Sigmoid colon (tissue), 7 donors: ENCODE data around the gene RGS18. TPM values are rescaled to one million over a fixed set of nuclear protein-coding genes. Genes with fewer than 3 reads are reported as not detected.
A peak's percentile ranks its signal among the peaks of the same experiment; 100 is the strongest.

Experiments
- DNase-seq: peaks from one replicate; pipeline ENCODE4 v3.0.0-alpha.2; 2019
- H3K27ac ChIP-seq, 4 donors: fragments of 200-600 bp; sonication (generic); one replicate each; pipeline ENCODE4 v1.5.1; 2016 to 2019; ENCODE audit warnings: mild to moderate bottlenecking in 1 of 4
- H3K27me3 ChIP-seq, 3 donors: fragments of 200-600 bp; sonication (generic); one replicate each; pipeline ENCODE4 v1.5.1; 2019; ENCODE audit warnings: mild to moderate bottlenecking in 1 of 3
- H3K36me3 ChIP-seq, 4 donors: fragments of 200-600 bp; sonication (generic); one replicate each; pipeline ENCODE4 v1.5.1; 2016 to 2019
- H3K4me1 ChIP-seq, 4 donors: fragments of 200-600 bp; sonication (generic); one replicate each; pipeline ENCODE4 v1.5.1; 2017 to 2019
- H3K4me3 ChIP-seq, 4 donors: fragments of 200-600 bp; sonication (generic); one replicate each; pipeline ENCODE4 v1.5.1; 2017 to 2019; ENCODE audit warnings: mild to moderate bottlenecking in 2 of 4, moderate library complexity in 1 of 4
- H3K9me3 ChIP-seq, 4 donors: fragments of 200-600 bp in 3 of 4; sonication (generic) in 3 of 4; one replicate each; pipeline versions ENCODE4 v1.5.1 to v1.6.1; 2013 to 2019
- EP300 ChIP-seq, 4 donors: sonication (generic); formaldehyde crosslinking; IDR thresholded peaks; one replicate each; pipeline ENCODE4 v1.6.1; 2017; ENCODE audit warnings: antibody characterized with exemption in 4 of 4
- POLR2A ChIP-seq, 2 donors: fragments of 450-650 bp; IDR thresholded peaks; one replicate each; pipeline ENCODE4 v1.6.1; 2016; ENCODE audit warnings: antibody characterized with exemption in 2 of 2, mild to moderate bottlenecking in 2 of 2, moderate library complexity in 2 of 2
- POLR2AphosphoS5 ChIP-seq, 4 donors: sonication (generic); formaldehyde crosslinking; IDR thresholded peaks; one replicate each; pipeline ENCODE4 v1.6.1; 2017; ENCODE audit warnings: antibody characterized with exemption in 4 of 4
- WGBS, 2 donors: extraction: QIAGEN DNeasy Blood & Tissue Kit; methylation state at CpG; one replicate each; pipeline ENCODE4 v1.1.7; 2013; 5-methylcytosine and 5-hydroxymethylcytosine counted together
- intact Hi-C: fragments of 100-400 bp; cut with DNase I; formaldehyde crosslinking; loops from one replicate; pipeline ENCODE4 v1.15.1; 2023
- polyA plus RNA-seq, 3 donors: library from polyadenylated mRNA; stranded (reverse); fragments of 200-250 nt; gene quantifications; one replicate each; pipeline ENCODE4 v1.2.3, GENCODE V29; 2013
- total RNA-seq, 4 donors: library from RNA; depleted of rRNA; stranded (reverse); fragments of >200 nt; gene quantifications; one replicate each; pipeline ENCODE4 v1.1.0, GENCODE V29; 2016
- TF ChIP-seq, protein P1 (sequence below), 4 experiments: fragments of 450-650 bp in 3 of 4; fragments of 200-600 bp in 1 of 4; IDR thresholded peaks; one replicate each; pipeline ENCODE4 v1.5.1; 2016 to 2019; ENCODE audit warnings: antibody characterized with exemption in 4 of 4, mild to moderate bottlenecking in 3 of 4, moderate library complexity in 2 of 4
- donor health status: healthy with polysubstance abuse.
- donor health status: Bipolar disorder and iron deficiency.
- donor health status: healthy.

The RGS18 gene
- total and polyA plus RNA-seq, 7 donors: 1.8 to 5.1 (median 3.0) TPM

DNA sequence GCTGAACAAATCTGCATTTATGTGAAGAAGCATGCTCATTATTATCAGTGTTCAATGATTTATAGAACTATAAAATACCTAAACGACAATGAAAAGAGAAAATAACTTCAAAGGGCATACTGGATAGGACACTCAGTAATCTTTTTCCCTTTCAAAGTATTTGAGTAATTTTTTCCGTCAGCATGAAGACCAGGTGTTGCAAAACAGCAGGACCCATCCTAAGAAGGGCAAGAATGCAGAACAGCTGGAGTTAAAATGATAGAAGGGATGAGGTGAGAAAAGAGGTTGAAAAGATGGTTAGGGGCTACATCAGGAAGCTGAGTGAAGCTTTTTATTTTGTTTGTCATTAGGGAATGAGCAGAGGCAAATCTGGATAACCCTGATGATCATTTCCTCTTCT lies 7.1 kb upstream of the RGS18 start:
- TF ChIP-seq POLR2AphosphoS5 (IDR thresholded peaks at IDR 0.05) (no peak), POLR2A (IDR thresholded peaks at IDR 0.05) (no peak), EP300 (IDR thresholded peaks at IDR 0.05) (no peak)
- TF ChIP-seq, protein P1, sequence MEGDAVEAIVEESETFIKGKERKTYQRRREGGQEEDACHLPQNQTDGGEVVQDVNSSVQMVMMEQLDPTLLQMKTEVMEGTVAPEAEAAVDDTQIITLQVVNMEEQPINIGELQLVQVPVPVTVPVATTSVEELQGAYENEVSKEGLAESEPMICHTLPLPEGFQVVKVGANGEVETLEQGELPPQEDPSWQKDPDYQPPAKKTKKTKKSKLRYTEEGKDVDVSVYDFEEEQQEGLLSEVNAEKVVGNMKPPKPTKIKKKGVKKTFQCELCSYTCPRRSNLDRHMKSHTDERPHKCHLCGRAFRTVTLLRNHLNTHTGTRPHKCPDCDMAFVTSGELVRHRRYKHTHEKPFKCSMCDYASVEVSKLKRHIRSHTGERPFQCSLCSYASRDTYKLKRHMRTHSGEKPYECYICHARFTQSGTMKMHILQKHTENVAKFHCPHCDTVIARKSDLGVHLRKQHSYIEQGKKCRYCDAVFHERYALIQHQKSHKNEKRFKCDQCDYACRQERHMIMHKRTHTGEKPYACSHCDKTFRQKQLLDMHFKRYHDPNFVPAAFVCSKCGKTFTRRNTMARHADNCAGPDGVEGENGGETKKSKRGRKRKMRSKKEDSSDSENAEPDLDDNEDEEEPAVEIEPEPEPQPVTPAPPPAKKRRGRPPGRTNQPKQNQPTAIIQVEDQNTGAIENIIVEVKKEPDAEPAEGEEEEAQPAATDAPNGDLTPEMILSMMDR (IDR thresholded peaks at IDR 0.05): no peak
- Histone ChIP-seq H3K9me3 (no peaks in the 10 kb centered on the region), H3K36me3 (no peaks in the 10 kb centered on the region), H3K27me3 (no peaks in the 10 kb centered on the region), H3K4me1 (no peaks in the 10 kb centered on the region), H3K4me3 (no peak overlapping the region), H3K27ac (no peak overlapping the region)
- WGBS, 2 donors: 49 to 65% methylated on average over 2 of the region's 2 CpGs
- DNase-seq: no peak
- intact Hi-C loops: no loop called here

GRCh38 chr1:192153276-192153675 lies 5.0 kb upstream of the RGS18 start:
- no peak for TF ChIP-seq EP300 (IDR thresholded peaks at IDR 0.05)
- no peak for TF ChIP-seq POLR2AphosphoS5 (IDR thresholded peaks at IDR 0.05)
- TF ChIP-seq POLR2A (IDR thresholded peaks at IDR 0.05): no peak
- TF ChIP-seq, protein P1 (IDR thresholded peaks at IDR 0.05): no peak
- no peaks in the 10 kb centered on the region for H3K4me1 ChIP-seq
- H3K27me3 ChIP-seq: no peaks in the 10 kb centered on the region
- H3K9me3 ChIP-seq: no peaks in the 10 kb centered on the region
- no peaks in the 10 kb centered on the region for H3K36me3 ChIP-seq
- no peak overlapping the region for H3K4me3 ChIP-seq
- intact Hi-C loops: no loop called here
- no peak overlapping the region for H3K27ac ChIP-seq
- no peak for DNase-seq

- Histone ChIP-seq H3K27ac (no peak overlapping the region), H3K4me1 (no peaks in the 10 kb centered on the region), H3K4me3 (no peak overlapping the region), H3K9me3 (no peaks in the 10 kb centered on the region), H3K36me3 (no peaks in the 10 kb centered on the region), H3K27me3 (no peaks in the 10 kb centered on the region)
- TF ChIP-seq, protein P1 (IDR thresholded peaks at IDR 0.05): no peak
- TF ChIP-seq POLR2A (IDR thresholded peaks at IDR 0.05): no peak
- no peak for TF ChIP-seq POLR2AphosphoS5 (IDR thresholded peaks at IDR 0.05)
- no peak for TF ChIP-seq EP300 (IDR thresholded peaks at IDR 0.05)
- intact Hi-C loops: no loop called here
- no peak for DNase-seq
These were observed 1.2 kb upstream of the RGS18 start for GRCh38 chr1:192157067-192157466.

DNA sequence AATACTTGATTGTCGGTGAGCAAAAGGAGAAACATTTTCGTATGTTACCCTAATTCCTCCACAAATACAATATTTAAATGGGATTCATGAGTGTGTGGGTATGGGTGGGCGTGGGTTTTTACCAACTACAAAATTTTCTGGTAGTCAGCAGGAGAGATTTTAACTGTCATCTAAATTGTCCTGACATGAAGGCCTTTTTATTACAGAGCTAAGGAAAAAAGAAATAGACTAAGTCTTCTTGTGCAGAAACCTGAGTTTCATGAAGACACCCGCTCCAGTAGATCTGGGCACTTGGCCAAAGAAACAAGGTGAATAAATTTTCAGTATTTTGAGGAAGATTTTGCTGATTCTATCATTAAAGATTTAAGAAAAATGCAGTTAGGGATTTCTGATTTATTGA lies 752 bp downstream of the RGS18 start:
- 43 to 62% methylated on average over 4 of the region's 4 CpGs for WGBS, 2 donors
- Histone ChIP-seq H3K36me3 (no peaks in the 10 kb centered on the region), H3K4me3 (peak overlapping the region in 2 of 4 donors; percentile 3 to 15), H3K9me3 (no peaks in the 10 kb centered on the region), H3K27ac (peak overlapping the region in 2 of 4 donors; percentile 17 to 22), H3K27me3 (no peaks in the 10 kb centered on the region), H3K4me1 (no peaks in the 10 kb centered on the region)
- TF ChIP-seq EP300 (IDR thresholded peaks at IDR 0.05) (no peak), POLR2AphosphoS5 (IDR thresholded peaks at IDR 0.05) (no peak), POLR2A (IDR thresholded peaks at IDR 0.05) (no peak)
- TF ChIP-seq, protein P1 (IDR thresholded peaks at IDR 0.05): no peak
- intact Hi-C loops: no loop called here
- no peak for DNase-seq

GRCh38 chr1:192159781-192160180 lies 1.5 kb downstream of the RGS18 start:
- Histone ChIP-seq H3K9me3 (peaks cover 0 to 1% (median under 1%) of the 10 kb centered on the region in 4 donors), H3K36me3 (no peaks in the 10 kb centered on the region), H3K27ac (no peak overlapping the region), H3K27me3 (no peaks in the 10 kb centered on the region), H3K4me3 (no peak overlapping the region), H3K4me1 (no peaks in the 10 kb centered on the region)
- intact Hi-C loops: no loop called here
- no peak for TF ChIP-seq POLR2A (IDR thresholded peaks at IDR 0.05)
- TF ChIP-seq EP300 (IDR thresholded peaks at IDR 0.05): no peak
- WGBS, 2 donors: 40 to 49% methylated on average over 2 of the region's 2 CpGs
- DNase-seq: no peak
